ENCODE measurements around the gene COX8C. TPM values are rescaled to one million over a fixed set of nuclear protein-coding genes. Genes with fewer than 3 reads are reported as not detected.

Gene COX8C
- total RNA-seq, 1 experiment from 2014 or later = not detected

DNA sequence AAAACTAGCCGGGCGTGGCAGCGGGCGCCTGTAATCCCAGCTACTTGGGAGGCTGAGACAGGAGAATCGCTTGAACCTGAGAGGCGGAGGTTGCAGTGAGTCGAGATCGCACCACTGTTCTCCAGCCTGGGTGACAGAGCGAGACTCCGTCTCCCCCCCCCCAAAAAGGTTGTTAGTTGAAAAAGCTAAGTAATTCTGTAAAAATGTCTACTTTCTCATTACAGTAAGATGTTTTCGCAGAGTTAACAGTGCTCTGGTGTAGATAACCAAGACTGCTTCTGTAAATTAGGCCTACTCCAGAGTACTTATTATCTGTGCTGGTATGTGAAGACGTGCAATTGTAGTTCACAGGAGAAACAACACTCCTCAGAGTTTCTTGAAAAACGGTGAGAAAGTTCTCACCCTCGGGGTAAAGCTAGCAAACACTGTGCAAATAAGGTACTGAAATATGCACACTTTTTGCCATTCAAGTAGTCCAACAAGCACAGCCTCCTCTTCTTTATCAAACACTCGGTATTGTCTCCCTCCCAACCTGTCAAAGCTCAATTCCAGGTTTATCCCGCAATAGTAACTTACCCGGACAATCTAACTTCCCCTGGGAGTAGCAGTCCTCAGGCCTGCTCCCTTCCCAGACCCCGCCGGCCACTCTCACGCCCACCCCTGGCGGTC is 15.1 kb upstream of the COX8C start:
- ChIA-PET RAD21 (ENCODE audit: low non-redundant PET in 1 of 2, low total read pairs in 2 of 2, uncharacterized antibody in 2 of 2, unreplicated experiment in 2 of 2) (no interaction called here), POLR2A (no interaction called here), CTCF (interaction anchor here (0.6 kb wide), 1 partner anchor 134 kb away, joined by 3 read pairs; no protein-coding TSS in a partner anchor)
- Histone ChIP-seq H3K9ac (ENCODE audit: low read length) (peak overlapping the region; percentile 82), H3K36me3 (ENCODE audit: control insufficient read depth in 1 of 2, insufficient read depth in 2 of 2, low read length in 2 of 2) (no peaks in the 10 kb centered on the region), H3K4me3 (replicated peaks in 1 of 2; ENCODE audit: low read depth in 1 of 2, low read length in 2 of 2) (peak overlapping the region; percentile 67 to 71), H3K4me1 (ENCODE audit: control insufficient read depth in 1 of 2, insufficient read depth in 2 of 2, low read length in 2 of 2) (peaks cover 11 to 29% of the 10 kb centered on the region in 2 experiments), H3K79me2 (ENCODE audit: insufficient read depth, low read length) (peaks cover 54% of the 10 kb centered on the region), H3K9me2 (ENCODE audit: insufficient read depth) (no peaks in the 10 kb centered on the region), H3K4me2 (ENCODE audit: low read length) (peak overlapping the region; percentile 79), H3K9me3 (ENCODE audit: control insufficient read depth in 1 of 2, insufficient read depth in 1 of 2, low read depth in 1 of 2, low read length in 2 of 2) (peaks cover 0 to under 1% of the 10 kb centered on the region in 2 experiments; a peak in 1 of 4 replicates), H2AFZ (ENCODE audit: low read depth, low read length, poor library complexity, severe bottlenecking) (no peak overlapping the region), H3K27ac (ENCODE audit: low read depth, low read length) (peak overlapping the region; percentile 85), H4K20me1 (ENCODE audit: insufficient read depth) (peaks cover 8% of the 10 kb centered on the region; the same call in 1 of the 2 replicates), H3K27me3 (ENCODE audit: insufficient read depth, low read length) (no peaks in the 10 kb centered on the region)
- TF ChIP-seq POLR2A (IDR thresholded peaks at IDR 0.05; ENCODE audit: borderline replicate concordance, extremely low read depth, insufficient read depth, insufficient read length) = no peak
- TF ChIP-seq CEBPB (IDR thresholded peaks at IDR 0.05; ENCODE audit: low read depth) = no peak
- TF ChIP-seq MAX (IDR thresholded peaks at IDR 0.05) = no peak
- TF ChIP-seq, protein P1, sequence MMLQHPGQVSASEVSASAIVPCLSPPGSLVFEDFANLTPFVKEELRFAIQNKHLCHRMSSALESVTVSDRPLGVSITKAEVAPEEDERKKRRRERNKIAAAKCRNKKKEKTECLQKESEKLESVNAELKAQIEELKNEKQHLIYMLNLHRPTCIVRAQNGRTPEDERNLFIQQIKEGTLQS (IDR thresholded peaks at IDR 0.05) = no peak
- TF ChIP-seq FOSL1 (IDR thresholded peaks at IDR 0.05; ENCODE audit: low read depth) = no peak
- no peak for TF ChIP-seq YY1 (IDR thresholded peaks at IDR 0.05; ENCODE audit: extremely low read depth, insufficient replicate concordance, low read depth, low read length)
- TF ChIP-seq ZBTB33 (IDR thresholded peaks at IDR 0.05; ENCODE audit: extremely low read depth, insufficient replicate concordance, low read length) = no peak
- no peak for TF ChIP-seq EZH2 (IDR thresholded peaks at IDR 0.05)
- TF ChIP-seq, protein P2, sequence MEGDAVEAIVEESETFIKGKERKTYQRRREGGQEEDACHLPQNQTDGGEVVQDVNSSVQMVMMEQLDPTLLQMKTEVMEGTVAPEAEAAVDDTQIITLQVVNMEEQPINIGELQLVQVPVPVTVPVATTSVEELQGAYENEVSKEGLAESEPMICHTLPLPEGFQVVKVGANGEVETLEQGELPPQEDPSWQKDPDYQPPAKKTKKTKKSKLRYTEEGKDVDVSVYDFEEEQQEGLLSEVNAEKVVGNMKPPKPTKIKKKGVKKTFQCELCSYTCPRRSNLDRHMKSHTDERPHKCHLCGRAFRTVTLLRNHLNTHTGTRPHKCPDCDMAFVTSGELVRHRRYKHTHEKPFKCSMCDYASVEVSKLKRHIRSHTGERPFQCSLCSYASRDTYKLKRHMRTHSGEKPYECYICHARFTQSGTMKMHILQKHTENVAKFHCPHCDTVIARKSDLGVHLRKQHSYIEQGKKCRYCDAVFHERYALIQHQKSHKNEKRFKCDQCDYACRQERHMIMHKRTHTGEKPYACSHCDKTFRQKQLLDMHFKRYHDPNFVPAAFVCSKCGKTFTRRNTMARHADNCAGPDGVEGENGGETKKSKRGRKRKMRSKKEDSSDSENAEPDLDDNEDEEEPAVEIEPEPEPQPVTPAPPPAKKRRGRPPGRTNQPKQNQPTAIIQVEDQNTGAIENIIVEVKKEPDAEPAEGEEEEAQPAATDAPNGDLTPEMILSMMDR (IDR thresholded peaks at IDR 0.05 in 2 of 3, conservative IDR thresholded peaks at IDR 0.05 in 1 of 3; ENCODE audit: borderline replicate concordance in 1 of 3, insufficient read depth in 1 of 3, low read depth in 2 of 3, low read length in 2 of 3) = no peak
- no peak for TF ChIP-seq ELF1 (IDR thresholded peaks at IDR 0.05; ENCODE audit: borderline replicate concordance, low read depth)
- no peak for TF ChIP-seq SIN3A (IDR thresholded peaks at IDR 0.05; ENCODE audit: low read depth)
- TF ChIP-seq ZNF274 (IDR thresholded peaks at IDR 0.05; ENCODE audit: low read depth, low read length) = no peak
- no peak for TF ChIP-seq SRF (IDR thresholded peaks at IDR 0.05; ENCODE audit: low read depth)
- TF ChIP-seq CBX3 (IDR thresholded peaks at IDR 0.05; ENCODE audit: low read depth) = no peak
- TF ChIP-seq, protein P3, sequence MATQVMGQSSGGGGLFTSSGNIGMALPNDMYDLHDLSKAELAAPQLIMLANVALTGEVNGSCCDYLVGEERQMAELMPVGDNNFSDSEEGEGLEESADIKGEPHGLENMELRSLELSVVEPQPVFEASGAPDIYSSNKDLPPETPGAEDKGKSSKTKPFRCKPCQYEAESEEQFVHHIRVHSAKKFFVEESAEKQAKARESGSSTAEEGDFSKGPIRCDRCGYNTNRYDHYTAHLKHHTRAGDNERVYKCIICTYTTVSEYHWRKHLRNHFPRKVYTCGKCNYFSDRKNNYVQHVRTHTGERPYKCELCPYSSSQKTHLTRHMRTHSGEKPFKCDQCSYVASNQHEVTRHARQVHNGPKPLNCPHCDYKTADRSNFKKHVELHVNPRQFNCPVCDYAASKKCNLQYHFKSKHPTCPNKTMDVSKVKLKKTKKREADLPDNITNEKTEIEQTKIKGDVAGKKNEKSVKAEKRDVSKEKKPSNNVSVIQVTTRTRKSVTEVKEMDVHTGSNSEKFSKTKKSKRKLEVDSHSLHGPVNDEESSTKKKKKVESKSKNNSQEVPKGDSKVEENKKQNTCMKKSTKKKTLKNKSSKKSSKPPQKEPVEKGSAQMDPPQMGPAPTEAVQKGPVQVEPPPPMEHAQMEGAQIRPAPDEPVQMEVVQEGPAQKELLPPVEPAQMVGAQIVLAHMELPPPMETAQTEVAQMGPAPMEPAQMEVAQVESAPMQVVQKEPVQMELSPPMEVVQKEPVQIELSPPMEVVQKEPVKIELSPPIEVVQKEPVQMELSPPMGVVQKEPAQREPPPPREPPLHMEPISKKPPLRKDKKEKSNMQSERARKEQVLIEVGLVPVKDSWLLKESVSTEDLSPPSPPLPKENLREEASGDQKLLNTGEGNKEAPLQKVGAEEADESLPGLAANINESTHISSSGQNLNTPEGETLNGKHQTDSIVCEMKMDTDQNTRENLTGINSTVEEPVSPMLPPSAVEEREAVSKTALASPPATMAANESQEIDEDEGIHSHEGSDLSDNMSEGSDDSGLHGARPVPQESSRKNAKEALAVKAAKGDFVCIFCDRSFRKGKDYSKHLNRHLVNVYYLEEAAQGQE (IDR thresholded peaks at IDR 0.05; ENCODE audit: low read depth) = no peak
- no peak for TF ChIP-seq EGR1 (IDR thresholded peaks at IDR 0.05; ENCODE audit: low read depth)
- TF ChIP-seq SP1 (IDR thresholded peaks at IDR 0.05; ENCODE audit: low read depth) = no peak
- TF ChIP-seq POLR2AphosphoS5 (IDR thresholded peaks at IDR 0.05; ENCODE audit: low read depth, low read length) = no peak
- no TSS peak for BruUV-seq (replicated peaks)
- intact Hi-C loops (cut with micrococcal nuclease) = no loop called here
- DNase-seq (ENCODE audit: low read depth, low spot score) (no peak), ATAC-seq (no peak)
